Measurements from ENCODE around the gene DOCK1.

Gene DOCK1

GRCh38 chr10:127315888-127316287 is 410.7 kb downstream of the DOCK1 start:
- in situ Hi-C loops (cut with MboI; ENCODE audit: low pct_unique_long_range_greater_than_20kb, low sequenced_read_pairs, unreplicated experiment): no loop called here
- DNase-seq (ENCODE audit: low spot score): no peak
- TF ChIP-seq CTCF (IDR thresholded peaks at IDR 0.05; ENCODE audit: extremely low read depth, insufficient read depth, missing control alignments): no peak

GRCh38 chr10:127318396-127318795 is 413.2 kb downstream of the DOCK1 start:
- DNase-seq (ENCODE audit: low spot score): no peak
- no peak for TF ChIP-seq CTCF (IDR thresholded peaks at IDR 0.05; ENCODE audit: extremely low read depth, insufficient read depth, missing control alignments)
- in situ Hi-C loops (cut with MboI; ENCODE audit: low pct_unique_long_range_greater_than_20kb, low sequenced_read_pairs, unreplicated experiment): no loop called here

GRCh38 chr10:127319271-127319670 is 414.0 kb downstream of the DOCK1 start:
- in situ Hi-C loops (cut with MboI; ENCODE audit: low pct_unique_long_range_greater_than_20kb, low sequenced_read_pairs, unreplicated experiment): no loop called here
- DNase-seq (ENCODE audit: low spot score): no peak
- TF ChIP-seq CTCF (IDR thresholded peaks at IDR 0.05; ENCODE audit: extremely low read depth, insufficient read depth, missing control alignments): no peak

DNA sequence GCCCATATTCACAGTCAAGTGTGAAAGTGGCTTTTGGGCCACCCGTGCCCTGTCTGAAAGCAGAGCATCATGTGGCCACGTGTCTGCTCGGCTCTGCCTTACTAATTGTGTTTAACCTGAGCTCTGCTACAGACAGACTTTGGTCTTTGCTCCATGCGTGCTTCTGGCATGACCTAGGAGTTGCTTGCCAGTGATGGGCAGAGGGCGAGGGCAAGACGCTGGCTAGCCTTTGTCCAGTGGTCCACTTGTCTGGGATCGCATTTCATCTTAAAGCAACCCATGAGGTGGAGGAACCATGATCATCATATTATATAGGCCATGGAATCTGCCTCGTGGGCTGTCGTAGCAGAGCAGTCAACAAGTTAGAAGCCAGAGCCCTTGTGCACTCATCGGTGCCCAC is 414.5 kb downstream of the DOCK1 start:
- DNase-seq (ENCODE audit: low spot score): no peak
- in situ Hi-C loops (cut with MboI; ENCODE audit: low pct_unique_long_range_greater_than_20kb, low sequenced_read_pairs, unreplicated experiment): no loop called here
- no peak for TF ChIP-seq CTCF (IDR thresholded peaks at IDR 0.05; ENCODE audit: extremely low read depth, insufficient read depth, missing control alignments)

DNA sequence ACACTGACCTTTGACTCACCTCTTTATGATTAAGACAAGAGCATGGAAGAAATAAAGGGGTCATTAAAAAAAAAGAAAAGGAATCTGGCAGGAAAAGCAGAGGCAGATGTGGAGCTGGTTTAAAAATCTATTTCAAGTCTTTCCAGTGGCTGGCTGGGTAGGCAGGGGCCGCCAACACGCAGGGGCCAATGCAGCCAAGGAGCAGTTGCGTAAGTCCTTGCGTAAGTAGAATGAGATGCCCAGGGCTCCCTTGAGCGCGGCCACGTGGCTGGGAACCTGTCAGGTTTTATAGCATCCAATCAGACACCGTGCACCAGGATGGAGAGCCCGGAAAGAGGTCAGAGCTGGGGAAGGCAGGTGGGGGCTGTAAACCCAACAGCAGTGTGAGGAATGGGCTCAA is 414.9 kb downstream of the DOCK1 start:
- no peak for DNase-seq (ENCODE audit: low spot score)
- TF ChIP-seq CTCF (IDR thresholded peaks at IDR 0.05; ENCODE audit: extremely low read depth, insufficient read depth, missing control alignments): no peak
- in situ Hi-C loops (cut with MboI; ENCODE audit: low pct_unique_long_range_greater_than_20kb, low sequenced_read_pairs, unreplicated experiment): no loop called here

GRCh38 chr10:127322286-127322685 is 417.1 kb downstream of the DOCK1 start:
- in situ Hi-C loops (cut with MboI; ENCODE audit: low pct_unique_long_range_greater_than_20kb, low sequenced_read_pairs, unreplicated experiment): no loop called here

More at GRCh38 chr10:127322286-127322685, 417.1 kb downstream of the DOCK1 start:
- TF ChIP-seq CTCF (IDR thresholded peaks at IDR 0.05; ENCODE audit: extremely low read depth, insufficient read depth, missing control alignments): no peak
- no peak for DNase-seq (ENCODE audit: low spot score)
